NK-92 (cell line): ENCODE measurements around the gene SCAMP2.

Experiments
- DNase-seq: peaks from one replicate; lab custom pipeline; 2025; ENCODE audit not compliant: unreplicated experiment; lab: John Stamatoyannopoulos, UW

SCAMP2 gene

GRCh38 chr15:74863239-74864056 is 9.7 kb downstream of the SCAMP2 start:
- no peak for DNase-seq

GRCh38 chr15:74858369-74858740 is 14.8 kb downstream of the SCAMP2 start:
- DNase-seq = no peak

- DNase-seq = no peak
Observed at GRCh38 chr15:74857671-74858368, 15.3 kb downstream of the SCAMP2 start.

- DNase-seq = no peak
Observed at GRCh38 chr15:74857082-74857655, 16.0 kb downstream of the SCAMP2 start.

GRCh38 chr15:74856537-74856936 is 16.6 kb downstream of the SCAMP2 start:
- DNase-seq = no peak

GRCh38 chr15:74855857-74856256 is 17.3 kb downstream of the SCAMP2 start:
- DNase-seq = no peak

GRCh38 chr15:74854453-74855022 is 18.6 kb downstream of the SCAMP2 start:
- no peak for DNase-seq

- no peak for DNase-seq
Observed at GRCh38 chr15:74851960-74852359, 21.2 kb downstream of the SCAMP2 start.

GRCh38 chr15:74850393-74850792 is 22.8 kb downstream of the SCAMP2 start:
- no peak for DNase-seq

- DNase-seq = no peak
Observed at GRCh38 chr15:74847432-74847831, 25.7 kb downstream of the SCAMP2 start.

- DNase-seq = no peak
Observed at GRCh38 chr15:74845581-74845980, 27.6 kb downstream of the SCAMP2 start.

- DNase-seq = no peak
Observed at GRCh38 chr15:74845208-74845568, 28.0 kb downstream of the SCAMP2 start.

GRCh38 chr15:74844319-74845207 is 28.6 kb downstream of the SCAMP2 start:
- no peak for DNase-seq

GRCh38 chr15:74843891-74844299 is 29.3 kb downstream of the SCAMP2 start:
- no peak for DNase-seq

- no peak for DNase-seq
Observed at GRCh38 chr15:74843445-74843828, 29.7 kb downstream of the SCAMP2 start.

GRCh38 chr15:74842581-74843444 is 30.4 kb downstream of the SCAMP2 start, which contains the start of gene ULK3:
Gene ULK3, minus strand, starts transcription at chr15:74843156. Its CDS starts 51 bp downstream, at chr15:74843105.
- peak; percentile 59 for DNase-seq

- DNase-seq = no peak
Observed at GRCh38 chr15:74841891-74842373, 31.2 kb downstream of the SCAMP2 start.

GRCh38 chr15:74840851-74841775 is 32.1 kb downstream of the SCAMP2 start:
- DNase-seq = no peak
